IMR-90 (cell line): ENCODE results near the gene FBXO34. TPM values are rescaled to one million over a fixed set of nuclear protein-coding genes. Genes with fewer than 3 reads are reported as not detected.

ENCODE experiments used
- ATAC-seq: fragments of 200-7000 bp; cut with Tn5 transposase; 2 replicates; pipeline ENCODE4 v1.9.1; 2020; ENCODE audit warnings: low read depth, mild to moderate bottlenecking, moderate library complexity
- BruUV-seq: library from RNA; stranded (reverse); fragments of 400-500 nt; replicated peaks from 2 replicates; lab custom pipeline; 2021; lab: Mats Ljungman, UMichigan
- CTCF ChIA-PET: fragments of 300-600 bp; formaldehyde crosslinking; extraction: SDS; loops from one replicate; lab custom pipeline; 2021; ENCODE audit warnings: antibody characterized with exemption; lab: Yijun Ruan, JAX
- POLR2A ChIA-PET: fragments of 300-600 bp; sonication (Branson Sonifier 250); formaldehyde crosslinking; loops from one replicate; lab custom pipeline; 2022; ENCODE audit warnings: antibody characterized with exemption; ENCODE audit not compliant: unreplicated experiment; lab: Charles Lee
- DNase-seq: peaks from one replicate; pipeline ENCODE4 v3.0.0; 2013
- H2AFZ ChIP-seq: replicated peaks from 2 replicates; pipeline ENCODE3; 2013; ENCODE audit warnings: low read length, mild to moderate bottlenecking; ENCODE audit not compliant: poor library complexity
- H2AK5ac ChIP-seq: 2 replicates; pipeline ENCODE4 v1.6.1; 2013; ENCODE audit warnings: low read depth, low read length, inconsistent platforms
- H2AK9ac ChIP-seq: replicated peaks from 2 replicates; pipeline ENCODE3; 2013; ENCODE audit warnings: mild to moderate bottlenecking, low read depth, low read length, moderate library complexity; ENCODE audit not compliant: poor library complexity
- H2BK120ac ChIP-seq: 2 replicates; pipeline ENCODE4 v1.6.1; 2013; ENCODE audit warnings: low read depth, low read length, inconsistent platforms
- H2BK15ac ChIP-seq: 3 replicates; pipeline ENCODE4 v1.6.1; 2013; ENCODE audit warnings: low read depth, low read length, inconsistent platforms
- H2BK20ac ChIP-seq: 2 replicates; pipeline ENCODE4 v1.6.1; 2013; ENCODE audit warnings: low read depth, mild to moderate bottlenecking, inconsistent platforms, low read length, moderate library complexity
- H2BK5ac ChIP-seq: 2 replicates; pipeline ENCODE4 v1.6.1; 2013; ENCODE audit warnings: mild to moderate bottlenecking, low read depth, low read length, inconsistent platforms; ENCODE audit not compliant: poor library complexity, severe bottlenecking
- H3K14ac ChIP-seq: replicated peaks from 2 replicates; pipeline ENCODE4 v1.6.1; 2013; ENCODE audit warnings: low read depth, low read length, inconsistent platforms
- H3K18ac ChIP-seq: 2 replicates; pipeline ENCODE4 v1.6.1; 2013; ENCODE audit warnings: low read depth, low read length, control low read depth
- H3K23ac ChIP-seq: 2 replicates; pipeline ENCODE4 v1.6.1; 2013; ENCODE audit warnings: low read depth, low read length, inconsistent platforms
- H3K27ac ChIP-seq: 2 replicates; pipeline ENCODE4 v1.5.1; 2013; ENCODE audit warnings: mild to moderate bottlenecking, control low read depth, low read length; ENCODE audit not compliant: insufficient read depth
- H3K27me3 ChIP-seq: 2 replicates; pipeline ENCODE4 v1.6.1; 2013; ENCODE audit warnings: low read length; ENCODE audit not compliant: control insufficient read depth, insufficient read depth
- H3K36me3 ChIP-seq: 2 replicates; pipeline ENCODE4 v1.6.1; 2013; ENCODE audit warnings: low read length, mixed read lengths; ENCODE audit not compliant: control insufficient read depth, insufficient read depth
- H3K4ac ChIP-seq: 2 replicates; pipeline ENCODE4 v1.6.1; 2013; ENCODE audit warnings: low read depth, low read length, inconsistent platforms
- H3K4me1 ChIP-seq: 2 replicates; pipeline ENCODE4 v1.6.1; 2013; ENCODE audit warnings: low read length, mixed read lengths; ENCODE audit not compliant: control insufficient read depth, insufficient read depth
- H3K4me2 ChIP-seq: 2 replicates; pipeline ENCODE4 v1.6.1; 2013; ENCODE audit warnings: low read depth, mild to moderate bottlenecking, control low read depth, low read length, moderate library complexity
- H3K4me3 ChIP-seq: 2 replicates; pipeline ENCODE4 v1.5.1; 2013; ENCODE audit warnings: low read depth, mild to moderate bottlenecking, control low read depth, low read length, moderate library complexity; ENCODE audit not compliant: insufficient read depth
- H3K56ac ChIP-seq: 2 replicates; pipeline ENCODE4 v1.6.1; 2013; ENCODE audit warnings: low read length, inconsistent platforms; ENCODE audit not compliant: insufficient read depth; ENCODE audit errors: extremely low read depth
- H3K79me1 ChIP-seq, 2 experiments: 2 replicates each; pipeline ENCODE4 v1.6.1; 2013; ENCODE audit warnings: low read length in 2 of 2, inconsistent platforms in 1 of 2, low read depth in 1 of 2
- H3K9ac ChIP-seq: 2 replicates; pipeline ENCODE4 v1.6.1; 2013; ENCODE audit warnings: low read depth, low read length, control low read depth
- H3K9me1 ChIP-seq: 2 replicates; pipeline ENCODE4 v1.6.1; 2013; ENCODE audit warnings: low read length, inconsistent platforms; ENCODE audit not compliant: insufficient read depth
- H3K9me3 ChIP-seq: 2 replicates; pipeline ENCODE4 v1.6.1; 2013; ENCODE audit warnings: low read length; ENCODE audit not compliant: control insufficient read depth, insufficient read depth
- H4K20me1 ChIP-seq: 2 replicates; pipeline ENCODE4 v1.6.1; 2013; ENCODE audit warnings: low read length, inconsistent platforms; ENCODE audit not compliant: insufficient read depth
- H4K5ac ChIP-seq: 2 replicates; pipeline ENCODE4 v1.6.1; 2013; ENCODE audit warnings: mild to moderate bottlenecking, low read depth, low read length, control low read depth
- H4K8ac ChIP-seq, 2 experiments: 2 replicates each; pipeline ENCODE4 v1.6.1; 2013; ENCODE audit warnings: low read depth in 2 of 2, low read length in 2 of 2, control low read depth in 1 of 2, inconsistent platforms in 1 of 2
- H4K91ac ChIP-seq: 2 replicates; pipeline ENCODE4 v1.6.1; 2013; ENCODE audit warnings: low read depth, low read length, inconsistent platforms; ENCODE audit not compliant: insufficient read depth
- NFE2L2 ChIP-seq: fragments of 150-350 bp; IDR thresholded peaks from 2 replicates; pipeline ENCODE4 v1.6.1; 2016; ENCODE audit warnings: low read depth, mild to moderate bottlenecking, low read length
- WGBS, 2 experiments: methylation state at CpG; one replicate each; pipeline versions ENCODE4 v1.1.5 to v1.1.7; 2013; ENCODE audit warnings: missing lambda C conversion rate in 2 of 2; ENCODE audit not compliant: insufficient read length in 1 of 2; ENCODE audit errors: extremely low coverage in 2 of 2; 5-methylcytosine and 5-hydroxymethylcytosine counted together
- dilution Hi-C: fragments of 300-500 bp; cut with HindIII; formaldehyde crosslinking; loops from one replicate; pipeline ENCODE4 v1.14.3; 2018; ENCODE audit warnings: low sequenced_read_pairs; ENCODE audit not compliant: unreplicated experiment
- in situ Hi-C: fragments of 300-500 bp; cut with MboI; formaldehyde crosslinking; loops from 3 replicates; pipeline ENCODE4 v1.14.3; 2019; ENCODE audit warnings: low sequenced_read_pairs, inconsistent platforms, mixed read lengths
- intact Hi-C: fragments of 100-400 bp; cut with micrococcal nuclease; formaldehyde crosslinking; loops from 2 replicates; pipeline ENCODE4 v1.10.0; 2022
- polyA plus RNA-seq, 3 experiments: library from polyadenylated mRNA; depleted of rRNA; stranded (reverse); fragments of >200 nt; gene quantifications; 2 replicates each; pipeline ENCODE4 v1.2.3, GENCODE V29; 2012; ENCODE audit warnings: low replicate concordance in 1 of 3
- total RNA-seq: library from RNA; depleted of rRNA; stranded (reverse); fragments of >200 nt; gene quantifications from 2 replicates; pipeline ENCODE4 v1.2.3, GENCODE V29; 2012

FBXO34 gene
- total and polyA plus RNA-seq, 2 of the 4 experiments (the other 2 are of a cell fraction): 15.4 to 35.1 TPM

DNA sequence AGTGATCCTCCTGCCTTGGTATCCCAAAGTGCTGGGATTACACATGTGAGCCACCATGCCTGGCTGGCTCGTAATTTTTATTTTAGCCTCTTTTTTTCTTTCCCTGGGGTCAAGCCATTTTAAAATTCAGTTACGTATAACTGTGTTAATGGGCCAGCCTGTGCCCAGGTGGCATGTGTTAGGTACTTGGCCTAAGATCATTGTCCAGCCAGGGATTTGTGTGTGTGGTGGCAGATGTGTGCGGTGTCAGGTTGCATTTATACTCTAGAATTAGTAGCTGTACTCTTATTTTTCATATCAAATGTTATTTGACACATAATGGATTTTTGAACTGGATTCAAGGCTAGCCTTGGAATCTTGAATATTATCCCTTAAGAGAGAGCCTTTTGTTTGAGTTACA, 69.3 kb downstream of the FBXO34 start:
- Histone ChIP-seq H4K20me1 (peaks cover 42% of the 10 kb centered on the region), H3K27me3 (no peaks in the 10 kb centered on the region), H3K14ac (no peak overlapping the region), H2AFZ (no peak overlapping the region), H3K79me1 (peaks cover 41 to 57% of the 10 kb centered on the region in 2 experiments), H3K18ac (no peak overlapping the region), H4K91ac (no peak overlapping the region), H3K56ac (no peak overlapping the region), H2BK120ac (no peak overlapping the region), H3K4ac (no peak overlapping the region), H2AK5ac (no peak overlapping the region), H3K4me1 (peaks cover 6% of the 10 kb centered on the region), H4K5ac (no peak overlapping the region), H2BK15ac (no peak overlapping the region), H2AK9ac (no peak overlapping the region), H3K9ac (no peak overlapping the region), H3K9me3 (no peaks in the 10 kb centered on the region), H2BK20ac (no peak overlapping the region), H3K4me2 (no peak overlapping the region), H3K36me3 (no peaks in the 10 kb centered on the region), H2BK5ac (no peak overlapping the region), H4K8ac (no peak overlapping the region), H3K4me3 (no peak overlapping the region), H3K27ac (no peak overlapping the region), H3K9me1 (peaks cover 19% of the 10 kb centered on the region), H3K23ac (no peak overlapping the region)
- no peak for TF ChIP-seq NFE2L2
- 100% methylated on average over 1 of the region's 3 CpGs; no CpG with 5 or more reads in 1 of the 2 experiments for WGBS, 2 experiments
- ChIA-PET POLR2A (no interaction called here), CTCF (no interaction called here)
- ATAC-seq (no peak), DNase-seq (no peak)
- no TSS peak for BruUV-seq
- intact Hi-C loops (no loop called here), in situ Hi-C loops (no loop called here), dilution Hi-C loops (no loop called here)
